SJCRH30 (cell line): ENCODE results near the gene SHISA9. TPM values are rescaled to one million over a fixed set of nuclear protein-coding genes. Genes with fewer than 3 reads are reported as not detected.
A peak's percentile ranks its signal among the peaks of the same experiment; 100 is the strongest.

Source experiments
- DNase-seq, 2 experiments: peaks; one replicate each; pipeline ENCODE4 v3.0.0-alpha.2; 2015 to 2020
- H3K27ac ChIP-seq: fragments of 250-450 bp; sonication (Bioruptor Pico); 2 replicates; pipeline ENCODE4 v1.5.1; 2020; ENCODE audit warnings: mild to moderate bottlenecking, moderate library complexity
- H3K27me3 ChIP-seq: fragments of 250-450 bp; sonication (Bioruptor Pico); 2 replicates; pipeline ENCODE4 v1.5.1; 2020; ENCODE audit warnings: mild to moderate bottlenecking, moderate library complexity
- H3K36me3 ChIP-seq: fragments of 250-450 bp; sonication (Bioruptor Pico); 2 replicates; pipeline ENCODE4 v1.5.1; 2020; ENCODE audit warnings: mild to moderate bottlenecking, moderate library complexity
- H3K4me1 ChIP-seq: fragments of 250-450 bp; sonication (Bioruptor Pico); 2 replicates; pipeline ENCODE4 v1.5.1; 2020; ENCODE audit warnings: mild to moderate bottlenecking, moderate library complexity
- H3K4me3 ChIP-seq: fragments of 250-450 bp; sonication (Bioruptor Pico); 2 replicates; pipeline ENCODE4 v1.5.1; 2020; ENCODE audit warnings: mild to moderate bottlenecking, moderate library complexity
- H3K9me3 ChIP-seq: fragments of 250-450 bp; sonication (Bioruptor Pico); replicated peaks from 2 replicates; pipeline ENCODE4 v1.5.1; 2020; ENCODE audit warnings: mild to moderate bottlenecking, moderate library complexity
- total RNA-seq: library from RNA; depleted of rRNA; stranded (reverse); fragments of >200 nt; shearing (Covaris generic); gene quantifications from 2 replicates; pipeline ENCODE4 v1.2.3, GENCODE V29; 2014

SHISA9 gene
- total RNA-seq, 1 experiment from 2014 or later, result not detected

GRCh38 chr16:12958366-12958765 lies 57.0 kb downstream of the SHISA9 start:
- no peak for DNase-seq
- Histone ChIP-seq H3K4me1 (no peaks in the 10 kb centered on the region), H3K4me3 (no peak overlapping the region), H3K27me3 (no peaks in the 10 kb centered on the region), H3K9me3 (no peaks in the 10 kb centered on the region), H3K27ac (no peak overlapping the region), H3K36me3 (no peaks in the 10 kb centered on the region)

DNA sequence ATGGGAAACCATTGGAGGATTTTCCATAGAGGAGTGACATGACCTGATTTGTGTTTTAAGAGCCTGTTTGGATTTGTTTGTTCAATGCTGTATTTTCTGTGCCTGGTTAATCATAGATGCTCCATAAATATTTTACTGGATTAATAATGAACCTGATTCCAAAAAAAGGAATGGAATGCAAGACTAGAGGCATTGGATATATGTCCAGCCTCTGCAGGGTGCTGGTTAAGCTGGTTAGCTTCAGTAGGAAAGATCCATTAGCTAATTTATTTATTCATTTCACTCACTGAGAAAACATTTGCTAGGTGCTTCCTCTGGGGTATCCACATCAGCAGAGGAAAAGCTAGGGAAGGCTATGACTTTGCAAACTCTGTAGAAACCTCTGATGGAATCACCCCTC lies 57.7 kb downstream of the SHISA9 start:
- Histone ChIP-seq H3K27ac (no peak overlapping the region), H3K36me3 (no peaks in the 10 kb centered on the region), H3K27me3 (no peaks in the 10 kb centered on the region), H3K4me3 (no peak overlapping the region), H3K4me1 (no peaks in the 10 kb centered on the region), H3K9me3 (no peaks in the 10 kb centered on the region)
- no peak for DNase-seq

DNA sequence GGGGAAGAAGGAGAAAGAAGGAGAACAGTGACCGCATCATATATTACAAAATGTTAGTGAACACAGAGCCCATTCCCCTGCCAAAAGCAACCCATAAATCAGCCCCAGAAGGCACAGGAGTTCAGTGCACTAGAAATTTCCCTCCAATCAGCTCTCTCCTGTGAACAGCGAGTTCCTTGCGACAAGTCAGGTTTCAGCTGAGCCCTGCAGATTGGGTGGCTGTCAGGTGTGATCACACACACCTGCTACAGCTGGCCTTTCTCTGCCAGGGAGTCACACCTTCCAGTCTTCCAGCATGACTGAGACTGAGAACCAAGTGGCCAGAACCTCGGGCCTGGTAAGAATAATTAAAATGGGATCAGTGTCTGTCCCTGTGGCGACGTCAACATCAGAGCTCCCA lies 60.2 kb downstream of the SHISA9 start:
- Histone ChIP-seq H3K36me3 (no peaks in the 10 kb centered on the region), H3K27ac (no peak overlapping the region), H3K9me3 (no peaks in the 10 kb centered on the region), H3K4me3 (no peak overlapping the region), H3K4me1 (no peaks in the 10 kb centered on the region), H3K27me3 (no peaks in the 10 kb centered on the region)
- DNase-seq, result no peak

GRCh38 chr16:12964461-12964860 lies 63.1 kb downstream of the SHISA9 start:
- Histone ChIP-seq H3K27ac (no peak overlapping the region), H3K4me3 (no peak overlapping the region), H3K4me1 (no peaks in the 10 kb centered on the region), H3K9me3 (no peaks in the 10 kb centered on the region), H3K27me3 (no peaks in the 10 kb centered on the region), H3K36me3 (no peaks in the 10 kb centered on the region)
- no peak for DNase-seq

DNA sequence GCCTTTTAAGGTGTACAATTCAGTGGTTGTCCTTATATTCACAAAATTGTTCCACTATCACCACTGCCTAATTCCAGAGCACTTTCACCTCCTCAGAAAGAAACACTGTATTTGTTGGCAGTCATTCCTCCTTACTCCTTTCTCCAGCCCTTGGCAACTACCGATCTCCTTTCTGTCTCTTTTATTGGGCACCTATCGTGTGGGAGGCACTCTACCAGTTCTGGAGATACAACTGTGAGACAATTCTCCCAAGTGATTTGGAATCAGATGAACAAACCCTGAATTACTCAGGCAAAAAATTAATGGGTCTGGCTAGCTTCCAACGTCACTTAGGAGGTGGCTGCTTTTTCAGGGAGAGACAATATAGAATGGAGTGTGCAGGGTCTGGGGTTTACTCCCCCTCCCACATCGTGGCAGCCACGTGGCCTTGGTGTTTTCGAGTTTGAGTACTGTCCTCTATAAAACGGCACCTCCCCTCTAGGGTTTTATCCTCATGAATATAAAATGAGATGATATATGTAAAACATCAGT lies 63.9 kb downstream of the SHISA9 start:
- Histone ChIP-seq H3K4me3 (no peak overlapping the region), H3K27me3 (no peaks in the 10 kb centered on the region), H3K9me3 (no peaks in the 10 kb centered on the region), H3K4me1 (no peaks in the 10 kb centered on the region), H3K27ac (no peak overlapping the region), H3K36me3 (no peaks in the 10 kb centered on the region)
- DNase-seq, result no peak

GRCh38 chr16:12971241-12971640 lies 69.8 kb downstream of the SHISA9 start:
- DNase-seq, result peak; percentile 81
- H3K36me3 ChIP-seq, result no peaks in the 10 kb centered on the region
- 0 out of 2 replicates have a peak, but pooled peaks cover 3% of the 10 kb centered on the region for H3K4me1 ChIP-seq
- no peak overlapping the region for H3K27ac ChIP-seq
- no peaks in the 10 kb centered on the region for H3K9me3 ChIP-seq
- no peak overlapping the region for H3K4me3 ChIP-seq
- H3K27me3 ChIP-seq, result no peaks in the 10 kb centered on the region

DNA sequence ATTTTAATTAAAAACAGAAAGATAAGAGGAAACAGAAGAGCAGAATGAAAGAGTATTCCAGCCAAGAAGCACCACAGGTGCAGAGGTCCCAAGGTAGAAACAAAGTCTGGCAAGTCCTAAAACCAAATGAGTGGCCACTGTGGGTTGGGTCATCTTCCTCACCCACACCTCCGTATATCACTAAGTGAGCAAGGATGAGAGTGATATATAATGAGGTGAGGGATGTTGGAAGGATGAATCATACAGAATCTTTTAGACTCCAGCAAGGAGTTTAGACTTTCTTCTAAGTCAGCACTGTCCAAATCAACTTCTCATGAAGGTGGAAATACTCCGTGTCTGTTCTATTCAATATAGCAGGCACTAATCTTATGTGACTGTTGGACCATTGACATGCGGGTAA lies 70.8 kb downstream of the SHISA9 start:
- no peak for DNase-seq
- Histone ChIP-seq H3K4me3 (no peak overlapping the region), H3K27me3 (no peaks in the 10 kb centered on the region), H3K27ac (no peak overlapping the region), H3K9me3 (no peaks in the 10 kb centered on the region), H3K36me3 (no peaks in the 10 kb centered on the region), H3K4me1 (0 out of 2 replicates have a peak, but pooled peaks cover 3% of the 10 kb centered on the region)

DNA sequence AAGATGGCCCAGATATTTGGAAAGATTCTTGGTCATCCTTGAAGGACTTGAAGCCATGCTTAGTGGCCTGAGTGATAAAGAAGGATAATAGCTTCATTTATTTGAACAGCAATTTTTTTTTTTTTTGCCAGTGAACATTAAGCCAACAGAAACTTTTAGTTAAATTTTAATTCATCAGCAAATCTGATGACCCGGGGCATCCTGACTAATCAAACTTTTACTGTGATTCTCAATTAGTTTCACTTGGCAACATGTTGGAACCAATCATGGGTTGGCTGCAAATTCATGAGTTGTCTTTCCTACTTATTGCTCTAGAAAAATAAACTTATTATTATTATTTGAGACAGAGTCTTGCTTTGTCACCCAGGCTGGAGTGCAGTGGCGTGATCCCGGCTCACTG lies 74.4 kb downstream of the SHISA9 start:
- Histone ChIP-seq H3K36me3 (no peaks in the 10 kb centered on the region), H3K27ac (no peak overlapping the region), H3K4me3 (no peak overlapping the region), H3K4me1 (0 out of 2 replicates have a peak, but pooled peaks cover 3% of the 10 kb centered on the region), H3K27me3 (no peaks in the 10 kb centered on the region), H3K9me3 (no peaks in the 10 kb centered on the region)
- no peak for DNase-seq

GRCh38 chr16:12976496-12976895 lies 75.1 kb downstream of the SHISA9 start:
- H3K36me3 ChIP-seq, result no peaks in the 10 kb centered on the region
- no peaks in the 10 kb centered on the region for H3K9me3 ChIP-seq
- DNase-seq, result no peak
- H3K27ac ChIP-seq, result no peak overlapping the region
- H3K4me1 ChIP-seq, result no peaks in the 10 kb centered on the region
- H3K27me3 ChIP-seq, result no peaks in the 10 kb centered on the region
- no peak overlapping the region for H3K4me3 ChIP-seq

DNA sequence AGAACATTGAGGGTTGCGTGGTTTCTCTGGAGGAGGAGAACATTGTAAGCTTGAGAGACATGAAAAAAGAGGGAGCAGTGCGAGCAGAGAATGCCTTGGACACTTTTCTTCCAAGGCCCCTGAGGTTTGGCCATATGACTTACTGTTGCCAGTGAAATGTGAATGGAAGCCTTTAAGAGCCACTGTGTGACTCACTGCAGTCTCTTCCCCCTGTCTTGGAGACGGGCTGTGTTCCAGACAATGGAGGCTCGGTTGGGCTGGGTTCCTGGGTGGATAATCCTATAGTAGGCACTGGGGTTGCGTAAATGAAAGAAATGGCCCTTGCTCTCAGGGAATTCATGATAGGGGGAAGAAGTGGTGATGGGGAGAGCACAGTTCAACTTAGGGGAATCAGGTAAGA lies 75.5 kb downstream of the SHISA9 start:
- Histone ChIP-seq H3K4me3 (no peak overlapping the region), H3K27ac (no peak overlapping the region), H3K36me3 (no peaks in the 10 kb centered on the region), H3K9me3 (no peaks in the 10 kb centered on the region), H3K27me3 (no peaks in the 10 kb centered on the region), H3K4me1 (no peaks in the 10 kb centered on the region)
- DNase-seq, result no peak

DNA sequence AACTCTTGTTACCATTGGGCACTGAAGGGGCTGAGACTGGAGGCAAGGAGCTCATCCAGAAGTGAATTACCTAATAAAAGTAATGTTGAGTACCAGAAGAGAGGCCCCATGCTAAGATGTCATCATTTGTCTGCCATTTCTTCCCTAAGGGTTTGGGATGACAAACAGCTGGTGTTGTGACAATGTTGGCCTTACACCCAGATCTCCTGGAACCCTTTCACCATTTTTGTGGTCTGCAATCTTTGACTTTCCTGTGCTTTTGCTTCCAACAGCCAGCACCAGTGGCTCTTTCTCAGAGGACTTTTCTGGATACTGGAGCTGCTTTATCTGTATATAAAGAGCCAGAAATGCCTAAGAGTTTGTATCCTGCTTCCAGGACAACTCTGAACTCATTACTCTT lies 84.1 kb downstream of the SHISA9 start:
- H3K4me3 ChIP-seq, result no peak overlapping the region
- H3K9me3 ChIP-seq, result no peaks in the 10 kb centered on the region
- H3K27ac ChIP-seq, result no peak overlapping the region
- no peak for DNase-seq
- no peaks in the 10 kb centered on the region for H3K27me3 ChIP-seq
- no peaks in the 10 kb centered on the region for H3K36me3 ChIP-seq
- H3K4me1 ChIP-seq, result no peaks in the 10 kb centered on the region

- no peak for DNase-seq
- H3K27me3 ChIP-seq, result no peaks in the 10 kb centered on the region
- no peak overlapping the region for H3K27ac ChIP-seq
Measured at GRCh38 chr16:12988071-12988470, 86.7 kb downstream of the SHISA9 start.

GRCh38 chr16:12992066-12992465 lies 90.7 kb downstream of the SHISA9 start:
- Histone ChIP-seq H3K4me3 (no peak overlapping the region), H3K36me3 (no peaks in the 10 kb centered on the region), H3K27me3 (no peaks in the 10 kb centered on the region), H3K9me3 (no peaks in the 10 kb centered on the region), H3K27ac (no peak overlapping the region), H3K4me1 (no peaks in the 10 kb centered on the region)
- no peak for DNase-seq

More at GRCh38 chr16:12988071-12988470, 86.7 kb downstream of the SHISA9 start:
- Histone ChIP-seq H3K4me1 (no peaks in the 10 kb centered on the region), H3K9me3 (no peaks in the 10 kb centered on the region), H3K4me3 (no peak overlapping the region), H3K36me3 (no peaks in the 10 kb centered on the region)

GRCh38 chr16:12994402-12994801 lies 93.0 kb downstream of the SHISA9 start:
- Histone ChIP-seq H3K36me3 (no peaks in the 10 kb centered on the region), H3K9me3 (no peaks in the 10 kb centered on the region), H3K27me3 (no peaks in the 10 kb centered on the region), H3K4me3 (no peak overlapping the region), H3K27ac (no peak overlapping the region), H3K4me1 (no peaks in the 10 kb centered on the region)
- no peak for DNase-seq

GRCh38 chr16:12995721-12996372 lies 94.4 kb downstream of the SHISA9 start:
- Histone ChIP-seq H3K4me3 (no peak overlapping the region), H3K27me3 (no peaks in the 10 kb centered on the region), H3K4me1 (no peaks in the 10 kb centered on the region), H3K36me3 (no peaks in the 10 kb centered on the region), H3K27ac (no peak overlapping the region), H3K9me3 (no peaks in the 10 kb centered on the region)
- no peak for DNase-seq
